ENCODE measurements around the gene ANKRD13C. TPM values are rescaled to one million over a fixed set of nuclear protein-coding genes. Genes with fewer than 3 reads are reported as not detected.

The ANKRD13C gene
- total RNA-seq: 25.3 and 29.6 TPM in 2 replicates

DNA sequence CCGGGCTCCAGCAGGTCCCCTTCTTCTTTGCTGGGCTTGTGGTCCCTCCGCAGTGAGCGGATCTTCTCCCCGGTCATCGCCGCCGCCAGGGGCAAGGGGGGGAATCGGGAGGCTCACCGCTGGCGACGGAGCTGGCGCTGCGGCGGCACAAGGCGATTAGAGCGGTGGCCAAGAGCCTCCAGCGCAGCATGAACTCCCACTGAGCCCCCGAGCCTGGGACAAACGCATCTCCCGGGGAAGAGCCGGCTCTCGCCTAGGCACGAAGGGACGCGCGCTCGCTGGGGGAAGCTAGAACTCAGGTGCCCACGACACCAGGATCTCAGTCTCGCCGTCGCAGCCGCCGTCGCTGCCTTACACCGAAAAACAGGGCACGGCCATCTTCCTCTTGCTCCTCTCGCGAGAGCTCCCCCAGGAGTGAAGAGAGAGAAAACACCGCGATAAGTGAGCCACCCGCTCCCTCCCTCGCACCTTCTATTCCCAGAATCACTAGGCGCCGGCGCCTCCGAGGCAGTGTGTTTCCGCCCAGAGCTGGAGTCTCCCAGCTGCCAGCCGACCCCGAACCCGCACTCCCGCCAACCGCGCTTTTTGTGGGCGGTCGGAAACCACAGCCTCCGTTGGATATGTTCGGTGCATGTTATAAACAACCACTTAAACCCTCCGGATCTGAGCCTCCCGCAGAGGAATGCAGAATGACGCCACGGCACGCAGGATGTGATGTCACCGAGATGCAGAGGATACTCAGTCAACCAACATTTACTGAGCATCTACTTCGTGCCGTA lies at the start of gene ANKRD13C:
ANKRD13C (minus strand) TSS at position 391 of the 779 bp plus-strand sequence; CDS start at position 77, 314 bp downstream.

GRCh38 chr1:70221238-70222121 lies 133.0 kb downstream of the ANKRD13C start, which contains the start of gene SRSF11:
Gene SRSF11 (plus strand): TSS chr1:70221380. CDS start chr1:70221637, 257 bp downstream.

Other genes with a start within 250 kb of the ANKRD13C start
- gene LRRC40, start 149.1 kb downstream of the ANKRD13C start, total RNA-seq: 13.2 and 13.4 TPM in 2 replicates
- 92.2 and 99.1 TPM in 2 replicates for gene SRSF11, start 133.3 kb downstream of the ANKRD13C start, total RNA-seq
- gene CTH, start 56.5 kb upstream of the ANKRD13C start, total RNA-seq: 4.7 and 7.1 TPM in 2 replicates